Tibial nerve (tissue), 4 donors: Measurements from ENCODE around the gene TNIK.

ENCODE experiments used
- CTCF ChIP-seq, 5 experiments: fragments of 200-600 bp in 3 of 5; fragments of 450-650 bp in 2 of 5; sonication (generic) in 3 of 5; IDR thresholded peaks; one replicate each; pipeline ENCODE4 v1.5.1; 2016 to 2019; ENCODE audit warnings: antibody characterized with exemption in 5 of 5, mild to moderate bottlenecking in 3 of 5, moderate library complexity in 2 of 5
- EP300 ChIP-seq, 2 donors: sonication (generic); formaldehyde crosslinking; IDR thresholded peaks; one replicate each; pipeline ENCODE4 v1.6.1; 2017; ENCODE audit warnings: antibody characterized with exemption in 2 of 2, mild to moderate bottlenecking in 1 of 2
- POLR2A ChIP-seq, 2 donors: fragments of 450-650 bp; IDR thresholded peaks; one replicate each; pipeline ENCODE4 v1.6.1; 2017; ENCODE audit warnings: antibody characterized with exemption in 2 of 2, mild to moderate bottlenecking in 2 of 2, moderate library complexity in 2 of 2

GRCh38 chr3:171371354-171371753 is 88.9 kb downstream of the TNIK start:
- TF ChIP-seq CTCF (IDR thresholded peaks at IDR 0.05) (no peak), EP300 (IDR thresholded peaks at IDR 0.05) (no peak), POLR2A (IDR thresholded peaks at IDR 0.05) (no peak)
